OCI-LY3 (cell line): ENCODE results near the gene CRTAP.
"Not testable (repeated sequence)": the region's sequence is repeated elsewhere in the genome, so short reads cannot be mapped to it uniquely, and the experiment has no call there.

Experiments
- H2AFZ ChIP-seq: fragments of 200-600, 300-600 bp; shearing (Covaris generic); 2 replicates; pipeline ENCODE4 v1.6.0; 2014; ENCODE audit warnings: antibody characterized with exemption, low read depth, low read length
- H3K27ac ChIP-seq: fragments of 200-600, 300-600 bp; sonication (generic); 2 replicates; pipeline ENCODE4 v1.5.1; 2014; ENCODE audit warnings: mild to moderate bottlenecking, low read length, moderate library complexity, mixed read lengths
- H3K27me3 ChIP-seq: fragments of 200-600, 300-600 bp; sonication (generic); 2 replicates; pipeline ENCODE4 v1.6.1; 2014; ENCODE audit warnings: low read depth, low read length, mixed read lengths
- H3K36me3 ChIP-seq: fragments of 200-600, 300-600 bp; sonication (generic); replicated peaks from 2 replicates; pipeline ENCODE3; 2014; ENCODE audit warnings: low read depth, low read length, mixed read lengths
- H3K4me1 ChIP-seq: fragments of 300-600, 200-600 bp; sonication (generic); 2 replicates; pipeline ENCODE4 v1.6.1; 2014; ENCODE audit warnings: low read length, mixed read lengths
- H3K4me2 ChIP-seq: fragments of 200-600, 300-600 bp; sonication (generic); 2 replicates; pipeline ENCODE4 v1.6.1; 2014; ENCODE audit warnings: low read length, mixed read lengths
- H3K4me3 ChIP-seq: fragments of 300-600, 200-600 bp; sonication (generic); 2 replicates; pipeline ENCODE4 v1.5.1; 2014; ENCODE audit warnings: antibody characterized with exemption, mild to moderate bottlenecking, low read length, moderate library complexity
- H3K79me2 ChIP-seq: fragments of 300-600, 200-600 bp; shearing (Covaris generic); 2 replicates; pipeline ENCODE4 v1.6.1; 2014; ENCODE audit warnings: mild to moderate bottlenecking, low read length, mixed read lengths
- H3K9ac ChIP-seq: fragments of 300-600, 200-600 bp; shearing (Covaris generic); 2 replicates; pipeline ENCODE4 v1.6.0; 2014; ENCODE audit warnings: mild to moderate bottlenecking, low read length, moderate library complexity
- H3K9me3 ChIP-seq: fragments of 200-600, 300-600 bp; shearing (Covaris generic); 2 replicates; pipeline ENCODE4 v1.6.1; 2014; ENCODE audit warnings: low read length, mixed read lengths; ENCODE audit not compliant: insufficient read depth
- H4K20me1 ChIP-seq: fragments of 200-600, 300-600 bp; sonication (generic); 2 replicates; pipeline ENCODE4 v1.6.1; 2016; ENCODE audit warnings: low read length, mixed read lengths; ENCODE audit not compliant: insufficient read depth
- CTCF ChIP-seq: fragments of 200-600, 300-600 bp; sonication (generic); IDR thresholded peaks from 2 replicates; pipeline ENCODE4 v1.5.1; 2014; ENCODE audit warnings: antibody characterized with exemption, low read length, low read depth
- EZH2phosphoT487 ChIP-seq: fragments of 200-600 bp; shearing (Covaris generic); IDR thresholded peaks from 2 replicates; pipeline ENCODE4 v1.6.1; 2018; ENCODE audit warnings: antibody characterized with exemption, mixed run types, low read depth

Gene CRTAP

GRCh38 chr3:33104803-33105202, 9.0 kb upstream of the CRTAP start:
- H3K36me3 ChIP-seq = no peaks in the 10 kb centered on the region
- TF ChIP-seq EZH2phosphoT487 (no peak), CTCF (no peak)
- H4K20me1 ChIP-seq = no peaks in the 10 kb centered on the region
- no peak overlapping the region for H3K4me2 ChIP-seq
- no peak overlapping the region for H3K4me3 ChIP-seq
- no peak overlapping the region for H3K9ac ChIP-seq
- no peaks in the 10 kb centered on the region for H3K27me3 ChIP-seq
- no peak overlapping the region for H3K27ac ChIP-seq
- H3K9me3 ChIP-seq = no peaks in the 10 kb centered on the region
- no peaks in the 10 kb centered on the region for H3K79me2 ChIP-seq
- no peak overlapping the region for H2AFZ ChIP-seq
- peaks cover 9% of the 10 kb centered on the region; the same call in 1 of the 2 replicates for H3K4me1 ChIP-seq

GRCh38 chr3:33105341-33105948, 8.4 kb upstream of the CRTAP start:
- no peaks in the 10 kb centered on the region for H3K36me3 ChIP-seq
- H3K79me2 ChIP-seq = no peaks in the 10 kb centered on the region
- H3K27me3 ChIP-seq = no peaks in the 10 kb centered on the region
- TF ChIP-seq EZH2phosphoT487 (no peak), CTCF (no peak)
- H2AFZ ChIP-seq = no peak overlapping the region
- H3K4me3 ChIP-seq = no peak overlapping the region
- H3K4me2 ChIP-seq = no peak overlapping the region
- no peaks in the 10 kb centered on the region for H4K20me1 ChIP-seq
- H3K27ac ChIP-seq = no peak overlapping the region
- H3K9me3 ChIP-seq = no peaks in the 10 kb centered on the region
- peaks cover 9% of the 10 kb centered on the region; the same call in 1 of the 2 replicates for H3K4me1 ChIP-seq
- H3K9ac ChIP-seq = no peak overlapping the region

- H4K20me1 ChIP-seq, H3K9me3 ChIP-seq, H3K79me2 ChIP-seq, H3K36me3 ChIP-seq, H3K27ac ChIP-seq, H3K9ac ChIP-seq, H3K4me3 ChIP-seq, H2AFZ ChIP-seq, H3K4me2 ChIP-seq, H3K27me3 ChIP-seq: not testable (repeated sequence)
- peaks cover 21% of the 10 kb centered on the region for H3K4me1 ChIP-seq
Measured at GRCh38 chr3:33106854-33107253, 7.0 kb upstream of the CRTAP start.

- Histone ChIP-seq H3K4me1 (peaks cover 44% of the 10 kb centered on the region), H3K4me2 (peak overlapping the region; percentile 63), H3K79me2 (0 out of 2 replicates have a peak, but pooled peaks cover 3% of the 10 kb centered on the region), H2AFZ (no peak overlapping the region), H4K20me1 (no peaks in the 10 kb centered on the region), H3K9ac (no peak overlapping the region), H3K27ac (peak overlapping the region; percentile 13; the same call in 1 of the 2 replicates), H3K9me3 (no peaks in the 10 kb centered on the region), H3K4me3 (peak overlapping the region; percentile 12), H3K36me3 (peaks cover 3% of the 10 kb centered on the region), H3K27me3 (no peaks in the 10 kb centered on the region)
- TF ChIP-seq EZH2phosphoT487 (no peak), CTCF (no peak)
Measured at GRCh38 chr3:33111581-33111980, 2.2 kb upstream of the CRTAP start.
